ENCODE data around the gene PCBP3. TPM values are rescaled to one million over a fixed set of nuclear protein-coding genes. Genes with fewer than 3 reads are reported as not detected.

The PCBP3 gene
- polyA plus RNA-seq, 1 donor from 2014 or later, result 1.7 TPM

GRCh38 chr21:45598109-45598508 is 45.4 kb upstream of the PCBP3 start:
- no peak overlapping the region for H2AFZ ChIP-seq (ENCODE audit: low read depth, low read length)

GRCh38 chr21:45598666-45599065 is 44.9 kb upstream of the PCBP3 start:
- Histone ChIP-seq H4K20me1 (ENCODE audit: insufficient read depth) (no peaks in the 10 kb centered on the region), H3K9me3 (ENCODE audit: low read length) (no peaks in the 10 kb centered on the region), H3F3A (ENCODE audit: insufficient read depth, low read length, poor library complexity, severe bottlenecking) (no peaks in the 10 kb centered on the region), H2AFZ (ENCODE audit: low read depth, low read length) (no peak overlapping the region), H3K27ac (ENCODE audit: low read length) (no peak overlapping the region), H3K4me3 (ENCODE audit: low read length) (no peak overlapping the region), H3K79me2 (replicated peaks; ENCODE audit: insufficient read depth, low read length) (no peaks in the 10 kb centered on the region), H3K9ac (ENCODE audit: low read length) (no peak overlapping the region), H3K36me3 (ENCODE audit: insufficient read depth, low read length) (no peaks in the 10 kb centered on the region), H3K9me2 (ENCODE audit: insufficient read depth, low read length) (no peaks in the 10 kb centered on the region), H3K27me3 (ENCODE audit: insufficient read depth, low read depth, low read length) (no peaks in the 10 kb centered on the region), H3K4me2 (ENCODE audit: low read length) (no peak overlapping the region)
- TF ChIP-seq CTCF (IDR thresholded peaks at IDR 0.05; ENCODE audit: poor library complexity, severe bottlenecking), result no peak
- no peak for TF ChIP-seq REST (IDR thresholded peaks at IDR 0.05; ENCODE audit: borderline replicate concordance)
- no peak for TF ChIP-seq TAF1 (IDR thresholded peaks at IDR 0.05; ENCODE audit: low read depth)
- no peak for TF ChIP-seq RAD21 (conservative IDR thresholded peaks at IDR 0.05)
- TF ChIP-seq EZH2 (IDR thresholded peaks at IDR 0.05; ENCODE audit: borderline replicate concordance, insufficient read depth, low read length, poor library complexity, severe bottlenecking), result no peak
- TF ChIP-seq MXI1 (conservative IDR thresholded peaks at IDR 0.05; ENCODE audit: poor library complexity, severe bottlenecking), result no peak
- no peak for TF ChIP-seq POLR2AphosphoS5 (IDR thresholded peaks at IDR 0.05)
- no peak for TF ChIP-seq EP300 (conservative IDR thresholded peaks at IDR 0.05; ENCODE audit: poor library complexity, severe bottlenecking)
- no peak for TF ChIP-seq SMC3 (conservative IDR thresholded peaks at IDR 0.05; ENCODE audit: poor library complexity)

More at GRCh38 chr21:45598109-45598508, 45.4 kb upstream of the PCBP3 start:
- no peaks in the 10 kb centered on the region for H3K9me3 ChIP-seq (ENCODE audit: low read length)
- H4K20me1 ChIP-seq (ENCODE audit: insufficient read depth), result no peaks in the 10 kb centered on the region
- TF ChIP-seq EP300 (conservative IDR thresholded peaks at IDR 0.05; ENCODE audit: poor library complexity, severe bottlenecking) (no peak), RAD21 (conservative IDR thresholded peaks at IDR 0.05) (no peak)
- no peak overlapping the region for H3K27ac ChIP-seq (ENCODE audit: low read length)
- no peaks in the 10 kb centered on the region for H3F3A ChIP-seq (ENCODE audit: insufficient read depth, low read length, poor library complexity, severe bottlenecking)
- H3K9ac ChIP-seq (ENCODE audit: low read length), result no peak overlapping the region
- no peaks in the 10 kb centered on the region for H3K36me3 ChIP-seq (ENCODE audit: insufficient read depth, low read length)
- H3K9me2 ChIP-seq (ENCODE audit: insufficient read depth, low read length), result no peaks in the 10 kb centered on the region
- H3K4me3 ChIP-seq (ENCODE audit: low read length), result no peak overlapping the region
- no peaks in the 10 kb centered on the region for H3K27me3 ChIP-seq (ENCODE audit: insufficient read depth, low read depth, low read length)
- no peak overlapping the region for H3K4me2 ChIP-seq (ENCODE audit: low read length)
- H3K79me2 ChIP-seq (replicated peaks; ENCODE audit: insufficient read depth, low read length), result no peaks in the 10 kb centered on the region

- Histone ChIP-seq H3K27ac (ENCODE audit: low read length) (no peak overlapping the region), H3K9me3 (ENCODE audit: low read length) (no peaks in the 10 kb centered on the region), H3K4me3 (ENCODE audit: low read length) (no peak overlapping the region)
Measured at GRCh38 chr21:45599146-45599581, 44.4 kb upstream of the PCBP3 start.

More at GRCh38 chr21:45599146-45599581, 44.4 kb upstream of the PCBP3 start:
- Histone ChIP-seq H3K27me3 (ENCODE audit: insufficient read depth, low read depth, low read length) (no peaks in the 10 kb centered on the region), H3K36me3 (ENCODE audit: insufficient read depth, low read length) (no peaks in the 10 kb centered on the region), H2AFZ (ENCODE audit: low read depth, low read length) (no peak overlapping the region), H3K9ac (ENCODE audit: low read length) (no peak overlapping the region), H3F3A (ENCODE audit: insufficient read depth, low read length, poor library complexity, severe bottlenecking) (no peaks in the 10 kb centered on the region), H4K20me1 (ENCODE audit: insufficient read depth) (no peaks in the 10 kb centered on the region), H3K9me2 (ENCODE audit: insufficient read depth, low read length) (no peaks in the 10 kb centered on the region), H3K4me2 (ENCODE audit: low read length) (no peak overlapping the region), H3K79me2 (replicated peaks; ENCODE audit: insufficient read depth, low read length) (no peaks in the 10 kb centered on the region)
- TF ChIP-seq TAF1 (IDR thresholded peaks at IDR 0.05; ENCODE audit: low read depth) (no peak), POLR2AphosphoS5 (IDR thresholded peaks at IDR 0.05) (no peak), MXI1 (conservative IDR thresholded peaks at IDR 0.05; ENCODE audit: poor library complexity, severe bottlenecking) (no peak), EZH2 (IDR thresholded peaks at IDR 0.05; ENCODE audit: borderline replicate concordance, insufficient read depth, low read length, poor library complexity, severe bottlenecking) (no peak), EP300 (conservative IDR thresholded peaks at IDR 0.05; ENCODE audit: poor library complexity, severe bottlenecking) (no peak), REST (IDR thresholded peaks at IDR 0.05; ENCODE audit: borderline replicate concordance) (no peak), RAD21 (conservative IDR thresholded peaks at IDR 0.05) (no peak), CTCF (IDR thresholded peaks at IDR 0.05; ENCODE audit: poor library complexity, severe bottlenecking) (no peak), SMC3 (conservative IDR thresholded peaks at IDR 0.05; ENCODE audit: poor library complexity) (no peak)

All from neural cell (in vitro differentiated cells).